GM19238 (cell line): ENCODE data around the gene SBNO1.
"Not testable (repeated sequence)": the region's sequence is repeated elsewhere in the genome, so short reads cannot be mapped to it uniquely, and the experiment has no call there.

Experiments used
- DNase-seq: peaks from one replicate; pipeline ENCODE4 v3.0.0; 2011; ENCODE audit warnings: low spot score; ENCODE audit not compliant: insufficient read length

SBNO1 gene

DNA sequence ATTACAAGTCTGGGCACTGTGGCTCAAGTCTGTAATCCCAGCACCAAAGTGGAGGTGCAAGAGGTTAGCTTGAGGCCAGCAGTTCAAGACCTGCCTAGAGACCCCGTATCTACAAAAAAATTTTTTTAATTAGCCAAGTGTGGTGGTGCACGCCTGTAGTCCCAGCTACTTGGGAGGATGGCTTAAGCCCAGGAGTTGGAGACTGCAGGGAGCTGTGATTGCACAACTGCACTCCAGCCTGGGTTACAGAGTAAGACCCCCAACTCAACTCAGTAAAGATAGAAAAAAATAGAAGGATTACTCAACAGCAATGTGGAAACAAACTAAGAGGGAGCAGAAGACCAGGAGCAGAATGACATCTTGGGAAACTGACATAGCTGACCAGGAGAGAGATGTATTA lies 13.3 kb downstream of the SBNO1 start:
- DNase-seq, result no peak

DNA sequence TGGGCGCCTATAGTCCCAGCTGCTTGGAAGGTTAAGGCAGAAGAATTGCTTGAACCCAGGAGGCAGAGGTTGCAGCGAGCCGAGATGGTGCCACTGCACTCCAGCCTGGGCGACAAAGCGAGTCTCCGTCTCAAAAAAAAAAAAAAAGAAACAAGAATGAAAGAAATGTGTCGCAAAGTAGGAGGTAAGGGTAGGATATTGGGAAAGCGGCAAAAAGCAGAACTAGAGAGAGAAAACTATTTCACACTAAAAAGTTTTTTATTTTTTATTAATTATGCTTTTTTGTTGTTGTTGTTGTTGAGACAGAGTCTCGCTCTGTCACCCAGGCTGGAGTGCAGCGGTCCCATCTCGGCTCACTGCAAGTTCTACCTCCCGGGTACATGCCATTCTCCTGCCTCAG lies 17.7 kb downstream of the SBNO1 start:
- no peak for DNase-seq

DNA sequence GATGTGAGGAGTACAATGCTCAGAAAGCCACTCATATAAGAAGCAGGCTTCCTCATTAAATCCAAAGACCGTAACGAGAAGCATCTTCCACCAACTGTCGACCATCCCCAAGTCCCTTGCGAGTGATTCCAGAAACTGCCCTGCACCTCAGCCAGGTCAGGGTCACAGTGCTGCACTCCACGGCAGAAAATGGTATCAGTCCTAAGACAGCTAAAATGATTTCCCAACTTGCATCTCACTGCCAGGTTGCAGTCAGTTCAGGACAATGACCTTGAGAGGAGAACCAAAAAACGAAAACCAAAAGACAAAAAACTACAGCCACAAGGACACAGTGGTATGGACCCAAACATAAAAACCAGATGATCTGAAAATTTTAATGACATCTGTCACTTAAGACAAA lies 20.6 kb downstream of the SBNO1 start:
- DNase-seq, result no peak

DNA sequence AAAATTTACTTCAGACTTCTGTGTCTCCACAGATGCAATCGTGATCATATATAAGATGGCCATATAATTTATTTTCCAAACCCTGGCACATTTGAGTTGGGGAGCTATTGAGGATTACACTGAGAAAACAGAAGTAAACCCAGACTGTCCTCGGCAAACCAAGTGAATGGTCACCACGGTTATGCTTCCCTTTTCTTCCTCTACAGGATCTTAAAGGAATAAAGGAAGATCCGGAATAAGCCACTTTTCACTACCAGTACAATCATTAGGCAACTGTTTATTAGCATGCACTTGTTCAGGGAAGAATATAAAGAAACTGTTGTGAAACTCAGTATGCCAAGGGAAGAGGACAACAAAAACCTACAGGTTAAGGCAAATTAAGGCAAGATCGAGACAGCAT lies 27.6 kb downstream of the SBNO1 start:
- DNase-seq, result no peak

DNA sequence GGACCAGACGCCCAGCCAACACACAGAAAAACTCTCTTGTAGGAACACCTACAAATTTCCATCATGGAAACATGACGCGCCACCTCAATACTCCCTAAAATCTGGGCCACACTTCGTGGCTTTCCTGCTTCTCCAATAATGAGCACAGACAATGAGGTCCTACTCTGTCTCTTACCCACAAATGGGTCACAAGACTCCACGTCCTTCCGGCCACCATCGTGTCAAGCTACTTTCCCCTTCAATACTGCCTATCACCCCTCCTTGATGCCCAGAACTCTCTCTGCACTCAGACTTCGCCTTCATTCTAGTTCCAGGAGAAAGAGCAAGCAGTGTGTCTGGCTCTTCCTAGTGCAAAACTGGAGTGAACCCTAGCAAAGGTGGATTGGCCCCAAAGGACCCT lies 28.1 kb downstream of the SBNO1 start:
- no peak for DNase-seq

DNA sequence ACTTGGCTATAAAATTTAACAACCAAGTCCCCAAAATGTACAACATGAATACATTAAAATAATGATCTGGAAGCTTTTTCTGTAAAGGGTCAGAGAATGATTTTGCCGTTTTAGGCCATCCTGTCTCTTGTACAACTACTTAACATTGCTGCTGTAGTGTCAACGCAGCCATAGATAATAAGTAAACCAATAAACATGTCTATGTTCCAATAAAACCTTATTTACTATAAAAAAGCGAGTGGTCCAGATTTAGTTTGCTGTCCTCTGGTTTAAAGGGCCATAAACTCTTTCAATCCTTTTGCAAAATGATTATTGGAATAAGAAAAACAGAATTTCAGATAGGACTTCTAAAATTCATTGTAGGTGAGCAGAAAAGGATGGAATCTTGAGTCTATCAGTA lies 29.2 kb downstream of the SBNO1 start:
- DNase-seq, result no peak

DNA sequence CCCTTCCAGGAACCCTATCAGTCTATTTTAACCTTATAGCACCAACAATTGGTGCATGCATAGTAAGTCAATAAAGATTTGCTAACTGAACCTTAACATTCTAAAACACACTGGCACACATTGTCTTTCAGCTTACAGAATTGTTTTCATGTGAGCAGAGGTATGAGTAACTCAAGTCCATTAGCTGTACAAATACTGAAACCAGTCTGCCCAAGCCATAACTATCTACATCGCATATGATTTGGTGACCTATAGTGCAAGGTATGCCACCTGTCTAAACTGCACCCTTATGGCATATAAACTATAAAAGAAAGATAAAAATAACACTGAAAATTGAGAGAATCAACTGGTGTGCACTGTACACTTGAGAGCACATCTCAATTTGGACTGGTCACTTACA lies 34.8 kb downstream of the SBNO1 start:
- no peak for DNase-seq

DNA sequence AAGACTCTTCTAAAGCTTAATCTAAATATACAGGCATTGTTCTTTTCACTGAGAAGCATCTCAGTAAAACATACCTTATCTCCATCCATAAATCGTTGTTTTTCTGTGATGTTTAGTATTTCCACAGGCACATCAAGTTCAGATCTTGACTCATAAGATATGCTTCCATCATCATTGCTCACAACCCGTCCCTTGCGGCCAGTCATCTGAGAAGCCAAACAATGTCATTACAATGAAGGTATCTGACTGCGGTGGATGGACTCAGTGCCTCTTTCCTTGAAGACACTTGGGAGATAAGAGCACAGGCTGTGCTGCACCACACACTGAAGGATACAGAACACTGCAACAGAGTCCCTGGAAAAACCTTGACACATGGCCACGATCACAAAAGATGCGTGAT lies 44.8 kb downstream of the SBNO1 start:
- DNase-seq, result no peak

DNA sequence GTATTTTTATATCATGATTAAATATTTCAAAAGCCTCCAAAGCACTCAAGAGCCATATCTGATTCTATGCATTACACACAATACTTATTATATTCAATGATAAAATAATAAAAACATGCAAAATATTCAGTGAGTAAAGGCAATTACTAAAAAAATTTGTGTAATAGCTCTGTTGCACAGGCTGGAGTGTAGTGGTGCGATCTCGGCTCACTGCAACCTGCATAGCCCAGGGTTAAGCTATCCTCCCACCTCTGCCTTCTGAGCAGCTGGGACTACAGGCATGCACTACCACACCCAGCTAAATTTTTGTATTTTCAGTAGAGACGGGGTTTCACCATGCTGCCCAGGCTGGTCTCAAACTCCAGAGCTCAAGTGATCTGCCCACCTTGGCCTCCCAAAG lies 45.4 kb downstream of the SBNO1 start:
- DNase-seq, result no peak

DNA sequence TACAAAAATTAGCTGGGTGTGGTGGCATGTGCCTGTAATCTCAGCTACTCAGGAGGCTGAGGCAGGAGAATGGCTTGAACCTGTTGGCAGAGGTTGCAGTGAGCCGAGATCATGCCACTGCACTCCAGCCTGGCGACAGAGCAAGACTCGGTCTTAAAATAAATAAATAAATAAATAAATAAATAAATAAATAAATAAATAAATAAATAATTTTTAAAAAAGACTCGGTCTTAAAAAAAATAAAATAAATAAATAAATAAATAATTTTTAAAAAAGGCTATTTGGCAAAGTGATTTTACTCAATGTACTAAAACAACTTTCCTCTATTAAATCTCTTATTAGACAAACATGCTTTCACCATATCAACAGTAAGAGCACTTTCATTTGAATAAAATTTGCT lies 51.6 kb downstream of the SBNO1 start:
- not testable (repeated sequence) for DNase-seq

DNA sequence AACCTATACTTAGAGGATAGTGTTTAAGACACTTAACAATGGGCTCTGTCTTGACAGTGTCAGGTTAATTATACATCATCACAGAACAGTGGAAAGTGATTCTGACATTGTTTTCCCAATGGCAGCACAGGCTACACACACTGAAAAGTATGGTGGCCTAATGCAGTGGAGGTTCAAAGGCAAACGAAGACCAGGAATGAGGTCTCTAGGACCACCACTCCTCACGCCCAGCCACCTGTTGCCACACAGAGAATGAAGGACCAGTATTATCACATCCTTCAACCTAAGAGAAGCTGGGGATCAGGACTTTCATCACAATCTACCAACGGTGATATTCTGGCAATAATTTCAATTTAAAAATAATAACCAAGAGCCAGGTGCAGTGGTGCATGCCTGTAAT lies 58.4 kb downstream of the SBNO1 start:
- no peak for DNase-seq

DNA sequence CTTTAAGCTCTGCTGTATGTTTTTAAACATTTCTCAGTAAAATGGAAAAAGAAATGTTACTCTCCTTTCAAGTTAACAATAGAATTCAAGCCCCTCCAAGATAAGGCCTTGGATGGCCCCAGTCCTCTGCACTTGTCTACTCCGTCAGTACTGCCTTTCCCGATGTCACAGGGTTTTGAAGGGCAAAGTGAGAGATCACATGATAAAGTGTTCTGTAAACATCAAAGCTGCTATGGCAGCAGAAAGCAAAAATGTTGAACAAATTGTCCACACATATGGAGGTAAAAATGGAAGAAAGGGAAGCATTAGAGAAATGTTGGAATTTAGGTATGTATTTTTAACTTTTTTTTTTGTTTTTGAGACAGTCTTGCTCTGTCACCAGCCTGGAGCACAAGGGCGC lies 59.5 kb downstream of the SBNO1 start:
- DNase-seq, result no peak

DNA sequence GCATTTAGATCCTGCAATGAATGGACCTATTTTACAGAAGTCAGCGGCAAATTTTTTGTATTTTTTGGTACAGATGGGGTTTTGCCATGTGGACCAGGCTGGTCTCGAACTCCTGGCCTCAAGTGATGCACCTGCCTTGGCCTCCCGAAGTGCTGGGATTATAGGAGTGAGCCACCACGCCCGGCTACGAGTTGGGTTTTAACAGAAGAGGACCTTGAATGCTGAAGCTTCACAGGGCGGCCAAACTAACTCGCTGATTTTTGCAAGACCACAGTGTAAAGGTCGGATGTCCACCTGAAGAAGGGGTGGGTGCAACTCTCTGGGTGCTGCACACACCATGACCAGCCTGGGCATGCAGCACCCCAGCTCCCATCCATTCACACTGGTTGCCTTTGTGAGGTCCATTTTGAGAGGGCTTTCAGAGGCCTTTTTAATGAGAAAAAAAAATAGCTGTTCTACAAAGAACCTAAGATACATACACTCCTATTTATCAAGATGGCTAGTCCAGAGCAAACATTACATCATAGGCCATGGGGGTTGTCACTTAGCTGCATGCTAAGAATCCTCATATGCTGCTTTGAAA lies 71.4 kb downstream of the SBNO1 start:
- no peak for DNase-seq

DNA sequence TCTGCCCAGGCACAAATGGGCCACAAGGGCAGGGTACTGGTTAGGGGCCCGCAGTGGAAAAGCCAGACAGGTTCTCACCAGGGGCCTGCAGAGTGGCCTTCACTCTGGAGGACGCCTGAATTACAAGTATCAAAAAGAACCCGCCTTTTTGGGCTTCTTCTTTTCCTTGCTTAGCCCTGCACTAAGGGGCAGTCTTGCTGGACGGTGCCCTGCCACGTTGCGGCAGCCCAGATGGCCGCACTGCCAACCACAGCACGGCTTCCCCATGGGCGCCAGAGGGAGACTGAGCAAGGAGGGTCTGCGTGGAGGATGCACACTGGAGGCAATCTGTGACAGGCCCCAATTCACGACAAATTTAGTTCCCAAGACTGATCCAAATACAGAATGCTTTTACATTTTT lies 74.7 kb downstream of the SBNO1 start:
- DNase-seq, result no peak

DNA sequence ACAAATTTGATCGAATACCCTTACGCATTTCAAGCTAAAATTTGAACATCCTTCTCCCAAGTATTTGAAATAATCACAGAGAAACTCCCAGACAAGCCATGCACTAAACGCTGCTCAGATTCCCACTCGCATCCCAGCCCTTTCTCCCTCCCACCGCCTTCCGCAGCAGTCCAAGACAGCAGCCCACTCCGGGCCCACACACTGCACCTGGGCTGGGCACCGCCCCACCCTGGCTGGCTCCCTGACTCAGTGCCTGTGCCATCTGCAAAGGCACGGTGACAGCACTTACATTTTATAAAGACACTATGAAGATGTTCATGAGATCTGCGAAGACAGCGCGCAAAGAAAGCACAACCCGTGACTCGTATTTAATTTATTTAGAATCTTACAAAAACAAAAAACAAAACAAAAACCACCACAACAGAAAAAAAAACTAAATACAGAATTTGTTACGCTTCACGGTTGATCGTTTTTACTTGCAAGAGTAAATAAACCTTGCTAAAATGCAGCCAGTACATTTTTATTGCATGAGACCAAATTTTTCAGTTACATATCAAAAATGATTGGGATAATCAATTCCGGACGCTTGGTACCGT lies 75.8 kb downstream of the SBNO1 start:
- no peak for DNase-seq

DNA sequence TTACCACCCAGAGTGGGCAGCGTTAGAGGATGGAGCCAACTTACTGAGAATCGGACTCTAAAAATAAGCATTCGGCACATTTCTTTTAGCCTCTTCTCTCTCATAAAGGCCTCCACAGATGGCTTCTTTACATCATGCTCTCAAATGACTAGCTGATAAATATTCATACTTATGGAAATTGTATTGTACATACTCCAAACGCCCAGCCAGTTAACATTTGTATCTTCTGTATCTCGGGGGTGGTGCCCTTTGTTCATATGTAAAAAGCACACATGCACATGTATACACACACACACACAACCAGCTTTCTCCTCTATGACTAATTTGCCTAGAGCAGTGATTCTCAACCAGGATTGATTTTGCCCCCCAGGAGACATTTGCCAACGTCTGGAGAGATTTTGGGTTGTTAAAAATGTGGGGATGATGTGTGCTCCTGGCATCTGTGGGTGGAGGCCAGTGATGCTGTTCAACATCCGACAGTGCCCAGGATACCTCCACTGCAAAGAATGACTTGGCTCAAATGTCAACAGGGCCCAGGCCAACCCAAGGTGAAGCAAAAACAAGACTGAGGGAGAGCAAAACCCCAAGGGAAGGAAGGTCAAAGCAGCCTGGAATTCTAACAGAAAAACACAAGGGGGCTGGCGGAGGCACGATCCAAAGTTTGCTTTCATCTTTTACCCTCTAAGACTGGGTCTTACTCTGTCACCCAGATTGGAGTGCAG lies 77.8 kb downstream of the SBNO1 start:
- no peak for DNase-seq

DNA sequence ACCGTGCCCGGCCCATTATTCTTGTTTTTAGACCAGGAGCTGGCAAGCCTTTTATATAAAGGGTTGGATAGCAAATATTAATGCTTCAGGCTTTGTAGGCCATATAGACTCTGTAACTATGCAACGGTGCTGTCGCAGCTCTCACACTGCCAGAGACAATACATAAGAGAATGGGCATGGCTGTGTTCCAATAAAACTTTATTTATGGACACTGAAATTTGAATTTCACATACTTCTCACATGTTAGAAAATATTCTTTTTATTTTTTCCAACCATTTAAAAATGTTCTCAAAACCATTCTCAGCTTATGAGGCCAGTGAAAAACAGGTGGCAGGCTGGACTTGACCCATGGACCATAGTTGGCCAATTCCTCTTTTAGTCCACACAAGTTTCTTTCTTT lies 80.0 kb downstream of the SBNO1 start:
- no peak for DNase-seq

DNA sequence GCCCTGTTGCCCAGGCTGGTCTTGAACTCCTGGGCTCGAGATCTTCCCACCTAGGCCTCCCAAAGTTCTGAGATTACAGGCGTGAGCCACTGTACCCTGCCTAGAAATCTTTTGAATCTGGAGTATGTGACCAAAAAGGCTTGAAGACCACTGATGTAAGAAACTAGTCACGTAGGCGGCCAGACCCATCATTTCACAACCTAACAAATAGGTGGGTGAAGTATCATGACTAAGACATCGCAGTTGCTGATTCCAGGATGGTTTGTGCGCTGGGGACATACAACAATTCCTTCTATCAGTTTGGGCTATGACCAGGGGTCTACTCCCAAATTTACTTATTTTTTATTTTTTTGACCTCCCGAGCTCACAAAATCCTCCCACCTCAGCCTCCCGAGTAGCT lies 81.2 kb downstream of the SBNO1 start:
- no peak for DNase-seq

DNA sequence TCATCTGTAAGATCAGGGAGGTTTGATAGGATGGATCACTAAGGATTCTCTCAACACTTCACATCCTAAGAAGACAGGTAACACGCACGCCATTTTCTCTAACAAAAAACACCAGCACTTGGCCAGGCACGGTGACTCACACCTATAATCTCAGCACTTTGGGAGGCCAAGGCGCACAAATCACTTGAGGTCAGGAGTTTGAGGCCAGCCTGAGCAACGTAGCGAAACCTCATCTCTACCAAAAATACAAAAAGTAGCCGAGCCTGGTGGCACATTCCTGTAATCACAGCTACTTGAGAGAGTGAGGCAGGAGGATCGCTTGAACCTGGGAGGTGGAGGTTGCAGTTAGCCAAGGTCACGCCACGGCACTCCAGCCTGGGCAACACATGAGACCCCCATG lies 82.5 kb downstream of the SBNO1 start:
- DNase-seq, result no peak

DNA sequence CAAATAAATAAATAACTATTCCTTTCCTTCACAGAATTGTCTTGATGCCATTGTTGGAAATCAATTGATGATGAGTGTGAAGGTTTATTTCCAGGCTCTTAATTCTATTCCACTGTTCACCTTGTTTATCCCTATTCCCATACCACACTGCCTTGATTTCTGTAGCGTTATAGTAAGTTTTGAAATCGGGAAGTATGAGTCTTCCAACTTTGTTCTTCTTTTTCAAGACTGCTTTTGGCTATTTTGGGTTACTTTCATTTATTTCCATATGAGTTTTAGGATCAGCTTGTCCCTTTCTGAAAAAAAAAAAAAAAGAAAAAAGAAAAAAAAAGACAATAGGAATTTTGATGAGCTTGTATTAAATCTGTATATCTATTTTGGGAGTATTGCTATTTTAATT lies 83.7 kb downstream of the SBNO1 start:
- DNase-seq, result no peak

DNA sequence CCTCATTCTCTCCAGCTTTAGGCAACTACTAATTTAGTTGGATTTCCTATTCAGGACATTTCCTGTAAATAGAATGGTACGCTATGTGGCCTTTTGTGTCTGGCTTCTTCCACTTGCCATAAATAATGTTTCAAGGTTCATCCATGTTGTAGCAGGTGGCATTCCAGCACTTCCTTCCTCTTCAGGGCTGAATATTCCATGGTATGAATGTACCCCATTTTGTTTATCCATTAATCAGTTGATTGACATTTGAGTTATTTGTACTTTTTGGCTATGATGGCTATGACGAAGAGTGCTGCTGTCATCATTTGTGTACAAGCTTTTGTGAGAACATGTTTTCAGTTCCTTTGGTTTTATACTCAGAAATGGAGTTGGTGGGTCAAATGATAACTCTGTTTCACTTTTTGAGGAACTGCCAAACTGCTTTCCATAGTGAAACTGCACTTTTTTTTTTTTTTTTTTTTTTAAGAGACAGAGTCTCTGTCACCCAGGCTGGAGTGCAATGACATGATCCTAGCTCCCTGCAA lies 86.5 kb downstream of the SBNO1 start:
- peak; percentile 46 for DNase-seq

DNA sequence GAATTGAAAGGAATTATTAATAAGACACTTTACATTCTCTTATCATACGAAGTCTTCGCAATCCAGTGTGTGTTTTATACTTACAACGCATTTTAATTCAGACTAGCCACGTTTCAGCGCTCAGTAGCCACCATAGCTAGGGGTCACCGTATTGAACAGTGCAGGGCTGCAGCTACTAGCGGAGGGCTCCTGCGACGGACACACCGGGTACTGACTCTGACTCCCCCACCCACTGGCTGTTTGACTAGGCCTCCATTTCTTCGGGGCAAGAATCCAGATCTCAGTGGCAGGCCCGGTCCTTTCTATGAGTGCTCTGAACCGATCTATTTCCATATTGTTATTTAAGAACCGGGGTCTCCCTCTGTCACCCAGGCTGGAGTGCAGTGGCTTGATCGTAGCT lies 91.5 kb downstream of the SBNO1 start:
- DNase-seq, result no peak
